HepG2 (cell line): ENCODE data around the gene APOL4. TPM values are rescaled to one million over a fixed set of nuclear protein-coding genes. Genes with fewer than 3 reads are reported as not detected.

Experiments
- ATAC-seq: fragments of 200-7000 bp; cut with Tn5 transposase; 3 replicates; pipeline ENCODE4 v1.9.1; 2020; ENCODE audit warnings: mild to moderate bottlenecking, moderate library complexity
- BruUV-seq: library from RNA; stranded (reverse); fragments of 400-500 nt; replicated peaks from 2 replicates; lab custom pipeline; 2021; lab: Mats Ljungman, UMichigan
- CTCF ChIA-PET: fragments of 300-600 bp; formaldehyde crosslinking; extraction: SDS; loops from one replicate; lab custom pipeline; 2021; ENCODE audit warnings: low total read pairs, inconsistent platforms, low intra/inter-chr PET ratio; lab: Yijun Ruan, JAX
- POLR2A ChIA-PET: fragments of 350-600 bp; sonication (Branson Sonifier 250); formaldehyde crosslinking; loops from one replicate; lab custom pipeline; 2020; ENCODE audit warnings: antibody characterized with exemption, inconsistent platforms; lab: Yijun Ruan, JAX
- DNase-seq: peaks from one replicate; pipeline ENCODE4 v3.0.0-alpha.2; 2015; ENCODE audit warnings: low spot score
- FAIRE-seq: peaks from 3 replicates; lab custom pipeline; 2011; peaks lifted over from hg19 to GRCh38; lab: Jason Lieb, UNC
- H2AFZ ChIP-seq: one replicate; pipeline ENCODE4 v1.6.1; 2011; ENCODE audit warnings: low read length, inconsistent platforms
- H3K27ac ChIP-seq: fragments of 300-600 bp; 3 replicates; pipeline ENCODE4 v1.8.0; 2011; ENCODE audit warnings: mixed run types, mild to moderate bottlenecking, mixed read lengths, low read length, inconsistent platforms; ENCODE audit not compliant: insufficient read depth; ENCODE audit errors: extremely low read length
- H3K27me3 ChIP-seq, 2 experiments: fragments of 200-600 bp in 1 of 2; 2 replicates in 1 of 2; 3 replicates in 1 of 2; pipeline versions ENCODE4 v1.6.0 to v1.8.0; 2011; ENCODE audit warnings: low read length in 2 of 2, mild to moderate bottlenecking in 2 of 2, moderate library complexity in 2 of 2, inconsistent platforms in 1 of 2; ENCODE audit not compliant: insufficient read depth in 2 of 2, control insufficient read depth in 1 of 2
- H3K36me3 ChIP-seq, 2 experiments: fragments of 200-600 bp in 1 of 2; replicated peaks in 1 of 2; 2 replicates in 1 of 2; 3 replicates in 1 of 2; pipeline versions ENCODE4 v1.5.1 to v1.8.0; 2011; ENCODE audit warnings: low read length in 2 of 2, inconsistent platforms in 1 of 2; ENCODE audit not compliant: insufficient read depth in 2 of 2, control insufficient read depth in 1 of 2
- H3K4me1 ChIP-seq: 2 replicates; pipeline ENCODE4 v1.5.1; 2012; ENCODE audit warnings: low read length, inconsistent platforms; ENCODE audit not compliant: insufficient read depth
- H3K4me2 ChIP-seq: 2 replicates; pipeline ENCODE4 v1.6.0; 2011; ENCODE audit warnings: low read depth, low read length, inconsistent platforms
- H3K4me3 ChIP-seq, 3 experiments: fragments of 200-600 bp in 1 of 3; sonication (generic), shearing (Covaris generic) in 1 of 3; replicated peaks in 1 of 3; 2 replicates each; pipeline ENCODE4 v1.5.1; 2011 to 2016; ENCODE audit warnings: low read length in 3 of 3, inconsistent platforms in 2 of 3, low read depth in 2 of 3, mild to moderate bottlenecking in 2 of 3, control low read depth in 1 of 3, mixed read lengths in 1 of 3; ENCODE audit not compliant: insufficient read depth in 1 of 3
- H3K79me2 ChIP-seq: one replicate; pipeline ENCODE4 v1.6.1; 2011; ENCODE audit warnings: low read length, inconsistent platforms; ENCODE audit not compliant: insufficient read depth
- H3K9ac ChIP-seq: 2 replicates; pipeline ENCODE4 v1.6.0; 2011; ENCODE audit warnings: mild to moderate bottlenecking, low read depth, low read length, inconsistent platforms; ENCODE audit not compliant: insufficient read depth
- H3K9me3 ChIP-seq: 2 replicates; pipeline ENCODE4 v1.5.1; 2012; ENCODE audit warnings: mild to moderate bottlenecking, low read length
- H4K20me1 ChIP-seq: 2 replicates; pipeline ENCODE4 v1.6.0; 2011; ENCODE audit warnings: inconsistent platforms, mild to moderate bottlenecking, low read length, moderate library complexity; ENCODE audit not compliant: insufficient read depth
- AGO2 ChIP-seq: fragments of 200-400 bp; formaldehyde crosslinking; optimal IDR thresholded peaks from 2 replicates; pipeline ENCODE3; 2017; ENCODE audit warnings: mild to moderate bottlenecking, low read depth, low read length, moderate library complexity
- HNRNPLL ChIP-seq: fragments of 200-400 bp; formaldehyde crosslinking; IDR thresholded peaks from 2 replicates; pipeline ENCODE4 v1.6.1; 2017; ENCODE audit warnings: mild to moderate bottlenecking, low read depth, low read length; ENCODE audit not compliant: poor library complexity, severe bottlenecking
- MLLT10 ChIP-seq: sonication (generic); formaldehyde crosslinking; IDR thresholded peaks from 2 replicates; pipeline ENCODE4 v1.4.0; 2020; ENCODE audit warnings: missing genetic modification reagents
- SATB2 ChIP-seq: sonication (generic); formaldehyde crosslinking; IDR thresholded peaks from 2 replicates; pipeline ENCODE4 v1.5.0; 2020; ENCODE audit warnings: missing genetic modification reagents
- SMC3 ChIP-seq: IDR thresholded peaks from 2 replicates; pipeline ENCODE4 v1.6.1; 2011; ENCODE audit warnings: low read length, improper control_type of control experiment
- SP1 ChIP-seq, 2 experiments: fragments of 450-650 bp in 1 of 2; sonication (generic) in 1 of 2; formaldehyde crosslinking in 1 of 2; IDR thresholded peaks; 2 replicates each; pipeline versions ENCODE4 v1.4.0 to v1.6.1; 2016 to 2020; ENCODE audit warnings: missing genetic modification reagents in 1 of 2
- STAG1 ChIP-seq: sonication (generic); formaldehyde crosslinking; IDR thresholded peaks from 2 replicates; pipeline ENCODE4 v1.4.0; 2020; ENCODE audit warnings: missing genetic modification reagents
- TARDBP ChIP-seq: sonication (generic); formaldehyde crosslinking; IDR thresholded peaks from 2 replicates; pipeline ENCODE4 v1.8.0; 2022; ENCODE audit warnings: mild to moderate bottlenecking, missing genetic modification reagents
- U2AF1 ChIP-seq: fragments of 200-400 bp; formaldehyde crosslinking; optimal IDR thresholded peaks from 2 replicates; pipeline ENCODE3; 2017; ENCODE audit warnings: mild to moderate bottlenecking, low read depth, low read length
- ZMYM4 ChIP-seq: sonication (generic); formaldehyde crosslinking; IDR thresholded peaks from 2 replicates; pipeline ENCODE4 v1.8.1; 2023; ENCODE audit warnings: mild to moderate bottlenecking, missing genetic modification reagents
- WGBS: methylation state at CpG from one replicate; pipeline ENCODE4 v1.1.6; 2017; ENCODE audit warnings: low lambda C conversion rate; 5-methylcytosine and 5-hydroxymethylcytosine counted together
- in situ Hi-C: cut with HindIII; loops from 2 replicates; pipeline ENCODE4 v1.10.0; 2017; ENCODE audit warnings: low pct_unique_long_range_greater_than_20kb; ENCODE audit not compliant: extremely low pct_ligation_motif_present
- intact Hi-C: fragments of 100-400 bp; cut with micrococcal nuclease; formaldehyde crosslinking; loops from one replicate; pipeline ENCODE4 v1.10.0; 2022; ENCODE audit not compliant: unreplicated experiment
- polyA plus RNA-seq, 8 experiments: library from polyadenylated mRNA; depleted of rRNA in 3 of 8; stranded (reverse) in 7 of 8; unstranded in 1 of 8; fragments of >200 nt; fragmentation: Illumina TruSeq in 4 of 8; extraction: Trizol in 4 of 8; gene quantifications; 2 replicates each; pipeline versions ENCODE4 v1.2.1 to v1.2.3, GENCODE V29; 2011 to 2016; ENCODE audit warnings: low read depth in 4 of 8, missing spikeins in 1 of 8, mixed read lengths in 1 of 8; ENCODE audit not compliant: insufficient read depth in 1 of 8
- total RNA-seq, 5 experiments: library from RNA; depleted of rRNA; stranded (reverse); fragments of >200 nt; fragmentation: Illumina TruSeq; extraction: Trizol; gene quantifications; 2 replicates each; pipeline ENCODE4 v1.2.3, GENCODE V29; 2016; ENCODE audit warnings: low read depth in 1 of 5
- TF ChIP-seq, protein P1 (sequence below): sonication (generic); formaldehyde crosslinking; IDR thresholded peaks from 2 replicates; pipeline ENCODE4 v1.4.0; 2020; ENCODE audit warnings: missing genetic modification reagents
- TF ChIP-seq, protein P2 (sequence below): sonication (generic); formaldehyde crosslinking; IDR thresholded peaks from 2 replicates; pipeline ENCODE4 v1.5.0; 2020; ENCODE audit warnings: missing genetic modification reagents, mild to moderate bottlenecking, borderline replicate concordance
- TF ChIP-seq, protein P3 (sequence below): sonication (generic); formaldehyde crosslinking; IDR thresholded peaks from 2 replicates; pipeline ENCODE4 v1.4.0; 2020; ENCODE audit warnings: missing genetic modification reagents

Gene APOL4
- total and polyA plus RNA-seq, 2 of the 13 experiments (the other 11 are each of a cell fraction or from before 2014, with no cell fraction given): 0.77 to 2.8 TPM

DNA sequence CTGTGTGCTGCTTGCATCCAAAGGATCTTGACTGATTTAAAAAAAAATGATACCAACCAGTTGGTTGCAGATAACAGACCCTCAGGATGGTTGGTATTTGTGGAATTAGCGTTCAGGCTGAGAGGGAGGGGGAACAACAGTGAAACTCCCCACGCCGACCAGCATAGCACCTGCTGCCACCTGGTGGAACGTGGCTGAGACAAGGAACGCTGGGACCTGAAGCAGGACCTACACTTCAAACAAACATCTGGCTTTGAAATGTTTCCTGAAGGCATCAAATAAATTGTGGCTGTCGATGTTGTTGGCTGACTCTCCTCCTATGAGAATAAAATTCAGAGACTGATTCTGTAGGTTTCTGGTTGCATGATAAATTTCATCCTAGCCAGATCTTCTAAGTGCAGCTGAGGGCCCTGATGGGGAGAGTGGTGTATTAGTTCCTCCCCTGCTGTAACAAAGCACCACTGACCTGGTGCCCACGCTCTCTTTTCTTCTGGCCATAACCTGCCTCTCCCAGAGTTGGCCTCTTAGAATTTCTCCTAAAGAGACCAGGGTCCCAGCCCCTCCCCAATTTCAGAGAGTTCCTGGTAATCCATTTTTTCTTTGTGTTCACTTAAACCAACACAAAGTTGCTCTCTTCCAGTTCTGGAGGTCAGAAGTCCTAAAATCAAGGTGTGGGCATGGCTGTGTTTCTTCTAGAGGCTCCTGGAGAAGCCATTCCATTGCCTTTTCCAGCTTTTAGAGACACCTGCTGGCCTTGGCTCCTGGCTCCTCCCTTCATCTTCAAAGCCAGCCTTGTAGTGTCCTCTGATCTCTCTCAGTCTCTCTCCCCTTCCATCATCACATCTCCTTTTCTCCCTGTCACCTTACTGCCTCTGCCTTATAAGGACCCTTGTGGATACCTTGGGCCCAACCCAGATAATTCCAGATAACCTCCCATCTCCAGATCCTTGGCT is 20.5 kb upstream of the APOL4 start:
- H3K36me3 ChIP-seq: no peaks in the 10 kb centered on the region
- H3K4me3 ChIP-seq: no peak overlapping the region
- no peak overlapping the region for H2AFZ ChIP-seq
- H3K27ac ChIP-seq: no peak overlapping the region
- intact Hi-C loops (no loop called here), in situ Hi-C loops (loop anchor here (10.0 kb wide), 1 partner anchor 77 kb away; no protein-coding TSS in a partner anchor)
- FAIRE-seq (peak; percentile 74), ATAC-seq (peak; percentile 86), DNase-seq (peak; percentile 37)
- no peaks in the 10 kb centered on the region for H3K27me3 ChIP-seq
- H3K4me1 ChIP-seq: peaks cover 22% of the 10 kb centered on the region
- peak overlapping the region; percentile 2; the same call in 1 of the 2 replicates for H3K4me2 ChIP-seq
- H3K9ac ChIP-seq: no peak overlapping the region
- no TSS peak for BruUV-seq
- POLR2A ChIA-PET: no interaction called here
- CTCF ChIA-PET: interaction anchor here (0.8 to 2.2 kb wide), 4 partner anchors 16 to 64 kb away, joined by 3 to 22 read pairs (median 4); no protein-coding TSS in a partner anchor
- H3K79me2 ChIP-seq: no peaks in the 10 kb centered on the region
- H3K9me3 ChIP-seq: no peaks in the 10 kb centered on the region
- no peaks in the 10 kb centered on the region for H4K20me1 ChIP-seq
- WGBS: 2% methylated on average over 7 of the region's 7 CpGs
- TF ChIP-seq, protein P1, sequence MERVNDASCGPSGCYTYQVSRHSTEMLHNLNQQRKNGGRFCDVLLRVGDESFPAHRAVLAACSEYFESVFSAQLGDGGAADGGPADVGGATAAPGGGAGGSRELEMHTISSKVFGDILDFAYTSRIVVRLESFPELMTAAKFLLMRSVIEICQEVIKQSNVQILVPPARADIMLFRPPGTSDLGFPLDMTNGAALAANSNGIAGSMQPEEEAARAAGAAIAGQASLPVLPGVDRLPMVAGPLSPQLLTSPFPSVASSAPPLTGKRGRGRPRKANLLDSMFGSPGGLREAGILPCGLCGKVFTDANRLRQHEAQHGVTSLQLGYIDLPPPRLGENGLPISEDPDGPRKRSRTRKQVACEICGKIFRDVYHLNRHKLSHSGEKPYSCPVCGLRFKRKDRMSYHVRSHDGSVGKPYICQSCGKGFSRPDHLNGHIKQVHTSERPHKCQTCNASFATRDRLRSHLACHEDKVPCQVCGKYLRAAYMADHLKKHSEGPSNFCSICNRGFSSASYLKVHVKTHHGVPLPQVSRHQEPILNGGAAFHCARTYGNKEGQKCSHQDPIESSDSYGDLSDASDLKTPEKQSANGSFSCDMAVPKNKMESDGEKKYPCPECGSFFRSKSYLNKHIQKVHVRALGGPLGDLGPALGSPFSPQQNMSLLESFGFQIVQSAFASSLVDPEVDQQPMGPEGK (CRISPR knock-in tag): peak; percentile 99
- TF ChIP-seq U2AF1: no peak
- TF ChIP-seq, protein P2, sequence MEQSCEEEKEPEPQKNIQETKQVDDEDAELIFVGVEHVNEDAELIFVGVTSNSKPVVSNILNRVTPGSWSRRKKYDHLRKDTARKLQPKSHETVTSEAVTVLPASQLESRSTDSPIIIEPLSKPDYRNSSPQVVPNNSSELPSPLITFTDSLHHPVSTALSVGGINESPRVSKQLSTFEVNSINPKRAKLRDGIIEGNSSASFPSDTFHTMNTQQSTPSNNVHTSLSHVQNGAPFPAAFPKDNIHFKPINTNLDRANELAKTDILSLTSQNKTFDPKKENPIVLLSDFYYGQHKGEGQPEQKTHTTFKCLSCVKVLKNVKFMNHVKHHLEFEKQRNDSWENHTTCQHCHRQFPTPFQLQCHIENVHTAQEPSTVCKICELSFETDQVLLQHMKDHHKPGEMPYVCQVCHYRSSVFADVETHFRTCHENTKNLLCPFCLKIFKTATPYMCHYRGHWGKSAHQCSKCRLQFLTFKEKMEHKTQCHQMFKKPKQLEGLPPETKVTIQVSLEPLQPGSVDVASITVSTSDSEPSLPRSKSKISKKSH (CRISPR knock-in tag): no peak
- no peak for TF ChIP-seq SATB2 (CRISPR knock-in tag)
- TF ChIP-seq MLLT10 (CRISPR knock-in tag): no peak
- no peak for TF ChIP-seq HNRNPLL
- TF ChIP-seq TARDBP: 0 out of 2 replicates have a peak, but pooled peaks have one; percentile 43
- TF ChIP-seq, protein P3, sequence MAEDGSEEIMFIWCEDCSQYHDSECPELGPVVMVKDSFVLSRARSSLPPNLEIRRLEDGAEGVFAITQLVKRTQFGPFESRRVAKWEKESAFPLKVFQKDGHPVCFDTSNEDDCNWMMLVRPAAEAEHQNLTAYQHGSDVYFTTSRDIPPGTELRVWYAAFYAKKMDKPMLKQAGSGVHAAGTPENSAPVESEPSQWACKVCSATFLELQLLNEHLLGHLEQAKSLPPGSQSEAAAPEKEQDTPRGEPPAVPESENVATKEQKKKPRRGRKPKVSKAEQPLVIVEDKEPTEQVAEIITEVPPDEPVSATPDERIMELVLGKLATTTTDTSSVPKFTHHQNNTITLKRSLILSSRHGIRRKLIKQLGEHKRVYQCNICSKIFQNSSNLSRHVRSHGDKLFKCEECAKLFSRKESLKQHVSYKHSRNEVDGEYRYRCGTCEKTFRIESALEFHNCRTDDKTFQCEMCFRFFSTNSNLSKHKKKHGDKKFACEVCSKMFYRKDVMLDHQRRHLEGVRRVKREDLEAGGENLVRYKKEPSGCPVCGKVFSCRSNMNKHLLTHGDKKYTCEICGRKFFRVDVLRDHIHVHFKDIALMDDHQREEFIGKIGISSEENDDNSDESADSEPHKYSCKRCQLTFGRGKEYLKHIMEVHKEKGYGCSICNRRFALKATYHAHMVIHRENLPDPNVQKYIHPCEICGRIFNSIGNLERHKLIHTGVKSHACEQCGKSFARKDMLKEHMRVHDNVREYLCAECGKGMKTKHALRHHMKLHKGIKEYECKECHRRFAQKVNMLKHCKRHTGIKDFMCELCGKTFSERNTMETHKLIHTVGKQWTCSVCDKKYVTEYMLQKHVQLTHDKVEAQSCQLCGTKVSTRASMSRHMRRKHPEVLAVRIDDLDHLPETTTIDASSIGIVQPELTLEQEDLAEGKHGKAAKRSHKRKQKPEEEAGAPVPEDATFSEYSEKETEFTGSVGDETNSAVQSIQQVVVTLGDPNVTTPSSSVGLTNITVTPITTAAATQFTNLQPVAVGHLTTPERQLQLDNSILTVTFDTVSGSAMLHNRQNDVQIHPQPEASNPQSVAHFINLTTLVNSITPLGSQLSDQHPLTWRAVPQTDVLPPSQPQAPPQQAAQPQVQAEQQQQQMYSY (CRISPR knock-in tag): peak; percentile 53; the same call in 1 of the 2 replicates
- no peak for TF ChIP-seq ZMYM4 (CRISPR knock-in tag)
- TF ChIP-seq AGO2: no peak
- no peak for TF ChIP-seq SP1 (IDR thresholded peaks at IDR 0.05)
- TF ChIP-seq SP1 (CRISPR knock-in tag; IDR thresholded peaks at IDR 0.05): no peak
- peak; percentile 84 for TF ChIP-seq SMC3
- peak; percentile 74 for TF ChIP-seq STAG1 (CRISPR knock-in tag)
